ENCODE measurements around the gene TLX2. TPM values are rescaled to one million over a fixed set of nuclear protein-coding genes. Genes with fewer than 3 reads are reported as not detected.

Gene TLX2
- total RNA-seq, 1 donor from 2014 or later: not detected

- no peak for ATAC-seq
- intact Hi-C loops (cut with DNase I): loop anchor here (2.0 kb wide), 3 partner anchors 21 to 45 kb away; partner anchors contain the start of genes CCDC142, PCGF1 and TTC31
- no peak for DNase-seq (ENCODE audit: missing footprints)
Measured at GRCh38 chr2:74527741-74528140, 13.5 kb downstream of the TLX2 start.

DNA sequence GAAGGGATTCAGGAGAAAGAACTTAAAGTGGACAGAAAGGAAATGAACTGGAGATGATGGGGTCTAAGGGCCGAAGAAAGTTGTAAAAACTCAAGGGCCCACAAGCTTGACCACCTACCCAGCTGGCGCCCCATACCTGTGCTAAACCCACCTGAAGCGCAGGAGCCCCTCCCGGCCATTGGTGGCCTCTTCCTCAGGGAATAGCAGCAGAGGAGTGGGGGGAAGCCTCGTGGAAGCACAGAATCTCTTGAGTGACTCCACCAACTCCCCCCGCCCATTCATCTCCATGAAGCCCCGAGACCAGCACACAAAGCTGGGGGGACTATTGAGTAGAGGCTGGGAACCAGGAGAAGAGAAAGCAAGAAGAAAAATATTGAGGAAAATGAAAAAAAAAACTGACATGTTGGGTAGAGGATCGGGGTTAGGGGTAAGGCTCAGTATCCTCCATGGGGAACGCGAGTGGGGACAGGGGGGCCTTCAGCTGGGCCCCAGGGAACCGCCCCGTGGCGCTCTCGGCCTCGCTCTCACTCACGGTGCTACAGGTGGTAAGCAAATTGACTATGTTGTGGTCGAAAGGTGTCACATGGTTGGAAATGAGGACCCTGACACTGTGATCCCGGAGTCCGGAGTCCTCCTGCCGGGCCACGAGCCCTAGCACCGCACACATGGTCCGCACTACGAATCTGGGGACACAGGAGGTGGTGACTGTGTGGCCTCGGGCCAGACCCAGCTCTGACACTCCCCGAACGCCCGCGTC, 14.5 kb downstream of the TLX2 start:
- ATAC-seq (peak; percentile 1), DNase-seq (ENCODE audit: missing footprints) (no peak)
- intact Hi-C loops (cut with DNase I): loop anchor here (2.0 kb wide), 3 partner anchors 20 to 46 kb away; partner anchors contain the start of genes CCDC142, PCGF1 and TTC31

DNA sequence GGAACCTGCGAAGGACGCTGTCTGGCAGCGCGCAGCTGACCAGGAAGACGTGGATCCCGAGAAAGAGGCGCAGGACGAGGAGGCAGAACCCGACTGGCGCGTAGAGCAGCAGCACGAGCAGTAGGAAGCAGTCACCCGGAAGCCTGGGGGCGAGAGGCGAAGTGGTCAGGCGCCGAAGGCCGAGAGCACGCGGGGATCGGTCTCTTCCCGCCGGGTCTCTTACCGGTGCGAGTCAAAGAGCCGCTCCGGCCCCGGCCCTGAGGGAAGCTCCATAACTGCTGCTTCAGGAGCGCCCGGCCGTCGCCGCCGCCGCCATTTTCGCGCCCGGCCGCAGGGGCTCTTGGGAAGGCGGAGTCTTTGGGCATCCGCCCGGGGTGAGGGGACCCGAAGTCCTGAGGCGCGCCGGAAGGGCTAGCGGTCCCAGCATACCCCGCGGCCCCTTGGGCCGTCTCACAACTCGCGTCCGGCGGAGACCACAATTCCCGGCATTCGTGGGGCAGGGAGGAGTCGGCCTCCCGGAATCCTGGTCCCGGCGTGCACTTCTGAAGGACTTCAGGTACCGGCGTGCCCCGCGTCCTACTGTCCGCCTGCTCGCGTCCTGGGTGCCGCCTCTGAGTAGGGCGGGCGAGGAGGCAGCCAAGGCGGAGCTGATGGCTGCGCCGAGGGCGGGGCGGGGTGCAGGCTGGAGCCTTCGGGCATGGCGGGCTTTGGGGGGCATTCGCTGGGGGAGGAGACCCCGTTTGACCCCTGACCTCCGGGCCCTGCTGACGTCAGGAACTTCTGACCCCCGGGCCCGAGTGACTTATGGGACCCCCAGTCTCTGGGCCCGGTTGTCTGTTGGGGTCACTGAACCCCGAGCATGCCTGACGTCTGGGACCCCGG, 15.3 kb downstream of the TLX2 start, which contains the start of the genes AUP1 and HTRA2:
AUP1 (minus strand) TSS at position 350 of the 882 bp plus-strand sequence; CDS start at position 273, 77 bp downstream.
HTRA2 (plus strand) TSS at position 577 of the 882 bp plus-strand sequence; CDS start at position 651, 74 bp downstream.
- ATAC-seq: peak; percentile 97
- DNase-seq (ENCODE audit: missing footprints): peak; percentile 99
- intact Hi-C loops (cut with DNase I): loop anchor here (2.0 kb wide), 3 partner anchors 19 to 47 kb away; partner anchors contain the start of genes CCDC142, PCGF1 and TTC31

DNA sequence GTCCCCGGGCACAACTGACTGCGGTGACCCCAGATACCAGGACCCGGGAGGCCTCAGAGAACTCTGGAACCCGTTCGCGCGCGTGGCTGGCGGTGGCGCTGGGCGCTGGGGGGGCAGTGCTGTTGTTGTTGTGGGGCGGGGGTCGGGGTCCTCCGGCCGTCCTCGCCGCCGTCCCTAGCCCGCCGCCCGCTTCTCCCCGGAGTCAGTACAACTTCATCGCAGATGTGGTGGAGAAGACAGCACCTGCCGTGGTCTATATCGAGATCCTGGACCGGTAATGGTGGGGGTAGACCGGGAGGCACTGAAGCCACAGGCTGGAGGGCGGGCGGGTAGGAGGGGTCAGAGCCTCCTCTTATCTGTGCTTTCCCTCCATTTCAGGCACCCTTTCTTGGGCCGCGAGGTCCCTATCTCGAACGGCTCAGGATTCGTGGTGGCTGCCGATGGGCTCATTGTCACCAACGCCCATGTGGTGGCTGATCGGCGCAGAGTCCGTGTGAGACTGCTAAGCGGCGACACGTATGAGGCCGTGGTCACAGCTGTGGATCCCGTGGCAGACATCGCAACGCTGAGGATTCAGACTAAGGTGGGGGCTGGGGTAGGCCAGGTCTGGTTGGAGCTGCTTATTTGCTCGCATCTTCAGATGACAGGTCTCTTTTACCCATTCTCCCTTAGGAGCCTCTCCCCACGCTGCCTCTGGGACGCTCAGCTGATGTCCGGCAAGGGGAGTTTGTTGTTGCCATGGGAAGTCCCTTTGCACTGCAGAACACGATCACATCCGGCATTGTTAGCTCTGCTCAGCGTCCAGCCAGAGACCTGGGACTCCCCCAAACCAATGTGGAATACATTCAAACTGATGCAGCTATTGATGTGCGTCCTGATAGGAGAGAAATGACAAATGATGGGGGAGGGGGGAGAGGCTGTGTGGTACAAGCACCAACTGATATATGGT, 16.3 kb downstream of the TLX2 start:
- intact Hi-C loops (cut with DNase I): no loop called here

DNA sequence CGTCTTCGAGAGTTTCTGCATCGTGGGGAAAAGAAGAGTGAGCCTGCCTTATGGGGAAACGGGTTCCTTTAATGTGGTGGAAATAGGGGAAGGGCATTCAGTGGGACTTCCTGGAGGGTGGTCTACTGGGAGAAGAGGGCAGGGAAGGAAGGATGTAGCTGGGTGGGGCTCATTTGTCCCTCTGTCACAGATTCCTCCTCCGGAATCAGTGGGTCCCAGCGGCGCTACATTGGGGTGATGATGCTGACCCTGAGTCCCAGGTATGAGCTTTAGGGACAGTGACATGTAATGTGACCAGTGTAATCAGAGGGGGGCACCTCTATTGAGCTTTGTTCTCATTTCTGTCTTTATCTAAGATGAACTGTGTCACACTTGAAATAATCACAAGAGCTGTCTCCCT, 17.4 kb downstream of the TLX2 start:
- no peak for DNase-seq (ENCODE audit: missing footprints)
- ATAC-seq: no peak
- intact Hi-C loops (cut with DNase I): no loop called here

More for the DNA sequence above, 16.3 kb downstream of the TLX2 start:
- peak; percentile 75 for DNase-seq (ENCODE audit: missing footprints)
- peak; percentile 27 for ATAC-seq

DNA sequence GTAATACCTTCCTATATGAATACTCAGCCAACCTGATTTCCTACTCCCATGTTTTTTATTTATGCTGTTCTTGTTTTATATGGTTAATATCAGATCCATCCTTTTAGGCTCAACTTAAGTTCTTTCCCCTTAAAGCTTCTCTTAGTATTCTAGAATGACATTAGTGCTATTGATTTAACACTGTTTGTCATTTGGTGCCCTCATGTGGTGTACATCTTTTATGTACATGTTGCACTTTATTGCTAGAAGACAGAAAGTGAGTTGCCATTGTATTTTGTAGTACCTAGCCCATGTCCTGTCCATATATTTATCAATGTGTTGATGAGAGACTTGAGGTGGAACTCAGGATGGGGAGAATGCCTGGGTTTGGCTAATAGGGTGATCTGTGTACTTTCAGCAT, 18.0 kb downstream of the TLX2 start:
- DNase-seq (ENCODE audit: missing footprints) (no peak), ATAC-seq (no peak)
- intact Hi-C loops (cut with DNase I): no loop called here

- intact Hi-C loops (cut with DNase I): no loop called here
- ATAC-seq (no peak), DNase-seq (ENCODE audit: missing footprints) (no peak)
Measured at GRCh38 chr2:74533464-74533863, 19.2 kb downstream of the TLX2 start.

- DNase-seq (ENCODE audit: missing footprints): no peak
- intact Hi-C loops (cut with DNase I): no loop called here
- no peak for ATAC-seq
Measured at GRCh38 chr2:74534411-74534810, 20.2 kb downstream of the TLX2 start.

GRCh38 chr2:74535440-74535965, 21.3 kb downstream of the TLX2 start:
- ATAC-seq (no peak), DNase-seq (ENCODE audit: missing footprints) (no peak)
- intact Hi-C loops (cut with DNase I): no loop called here

DNA sequence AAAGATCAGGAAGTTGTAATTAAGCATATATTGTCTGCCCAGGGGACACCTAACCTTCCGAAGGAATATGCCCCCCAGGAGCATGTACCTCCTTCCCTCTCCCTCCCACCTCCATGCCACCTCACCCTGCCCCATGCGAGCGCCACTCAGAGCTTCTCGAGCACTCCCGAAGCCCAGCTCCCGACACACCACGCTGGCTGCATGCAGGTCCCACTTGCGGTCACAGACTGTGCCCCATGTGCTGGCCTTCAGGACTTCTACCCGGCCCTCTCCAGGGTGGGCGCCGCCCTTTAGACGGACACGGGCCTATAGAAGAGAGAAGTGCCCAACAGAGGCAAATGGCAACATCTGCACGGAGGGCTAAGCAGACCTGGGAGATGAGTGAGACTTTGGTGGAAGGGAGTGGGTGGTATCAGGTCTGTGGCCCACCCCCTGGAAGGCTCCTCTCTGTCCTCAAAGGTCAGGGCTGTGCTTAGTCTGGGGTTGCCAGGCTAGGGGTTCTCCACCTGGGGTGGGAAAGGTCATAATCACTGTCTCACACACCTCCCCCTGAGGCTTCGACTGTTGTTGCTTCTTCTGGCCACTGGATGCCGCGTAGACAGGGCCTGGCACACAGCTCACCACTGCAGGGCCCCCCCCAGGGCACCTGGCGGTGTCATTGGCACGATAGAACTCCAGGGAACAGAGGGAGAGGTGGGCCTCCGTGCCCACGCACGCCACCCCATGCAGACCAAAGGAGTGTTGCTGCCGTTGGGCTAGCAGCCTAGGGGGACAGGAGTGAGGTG, 22.1 kb downstream of the TLX2 start:
- intact Hi-C loops (cut with DNase I): no loop called here
- ATAC-seq (no peak), DNase-seq (ENCODE audit: missing footprints) (no peak)

DNA sequence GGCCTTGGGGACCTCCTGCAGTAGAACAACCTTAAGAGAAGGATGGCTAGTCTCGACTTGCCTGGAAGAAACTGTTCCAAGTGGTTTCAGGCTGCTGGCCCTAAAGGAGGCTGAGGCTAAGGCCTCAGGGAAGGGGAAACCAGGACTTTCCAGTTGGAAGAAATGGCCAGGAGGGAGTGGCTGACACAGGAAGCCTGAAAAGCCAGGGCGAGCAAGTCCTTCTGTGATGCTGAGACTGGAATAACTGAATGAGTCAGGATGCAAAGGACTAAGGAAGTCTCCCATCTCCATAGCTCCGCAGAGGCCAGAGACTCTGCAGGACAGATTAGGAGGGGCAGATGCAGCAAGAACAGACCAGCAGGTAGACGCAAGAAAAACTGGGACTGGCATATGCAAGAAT, 22.9 kb downstream of the TLX2 start:
- DNase-seq (ENCODE audit: missing footprints): no peak
- intact Hi-C loops (cut with DNase I): no loop called here
- no peak for ATAC-seq

DNA sequence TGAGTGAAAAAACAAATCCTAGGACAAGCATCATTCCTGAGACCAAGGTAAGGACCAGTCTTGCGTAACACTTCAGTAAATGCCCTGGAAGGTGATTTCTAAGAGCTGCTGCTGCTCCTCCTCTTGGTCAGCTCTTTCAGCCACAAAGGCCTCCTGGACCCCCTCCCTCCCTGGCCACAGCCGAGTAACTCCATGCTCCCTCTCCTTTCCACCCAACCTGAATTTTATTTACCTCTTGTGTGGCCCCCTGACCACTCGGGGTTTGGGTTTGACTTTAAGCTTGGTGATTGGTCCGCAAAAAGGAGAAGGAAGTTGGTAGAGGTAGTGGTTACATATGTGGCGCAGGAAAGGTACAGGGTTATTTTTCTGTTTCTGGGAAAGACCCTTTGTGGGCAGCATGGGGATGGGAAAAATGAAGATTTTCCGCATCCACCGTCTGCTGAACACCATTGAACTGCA, 24.7 kb downstream of the TLX2 start:
- DNase-seq (ENCODE audit: missing footprints) (no peak), ATAC-seq (no peak)
- intact Hi-C loops (cut with DNase I): no loop called here

DNA sequence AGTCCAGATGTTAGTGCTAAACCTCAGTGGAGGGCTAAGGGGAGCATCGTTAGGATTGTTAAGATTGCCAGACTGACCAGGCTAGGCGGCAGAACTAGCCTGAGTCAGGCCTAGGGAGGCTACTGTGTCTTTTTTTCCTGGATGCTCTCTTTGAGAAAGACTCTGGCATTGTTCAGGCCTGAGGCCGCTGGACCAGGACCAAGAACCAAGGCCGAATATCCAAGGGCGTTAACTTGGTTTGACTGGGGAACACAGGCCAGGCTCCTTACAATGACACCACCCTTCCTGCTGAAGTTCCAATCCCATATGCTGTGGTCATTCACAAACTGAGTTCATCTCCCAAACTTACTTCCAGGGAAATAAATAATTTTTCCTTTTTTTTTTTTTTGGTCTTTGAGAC, 26.0 kb downstream of the TLX2 start:
- DNase-seq (ENCODE audit: missing footprints) (no peak), ATAC-seq (peak; percentile 84)
- intact Hi-C loops (cut with DNase I): no loop called here

- ATAC-seq (no peak), DNase-seq (ENCODE audit: missing footprints) (no peak)
- intact Hi-C loops (cut with DNase I): no loop called here
Measured at GRCh38 chr2:74542978-74543377, 28.7 kb downstream of the TLX2 start.

- ATAC-seq (no peak), DNase-seq (ENCODE audit: missing footprints) (no peak)
- intact Hi-C loops (cut with DNase I): no loop called here
Measured at GRCh38 chr2:74544634-74545033, 30.4 kb downstream of the TLX2 start.

GRCh38 chr2:74546004-74546403, 31.8 kb downstream of the TLX2 start:
- DNase-seq (ENCODE audit: missing footprints): no peak
- intact Hi-C loops (cut with DNase I): no loop called here
- ATAC-seq: no peak

DNA sequence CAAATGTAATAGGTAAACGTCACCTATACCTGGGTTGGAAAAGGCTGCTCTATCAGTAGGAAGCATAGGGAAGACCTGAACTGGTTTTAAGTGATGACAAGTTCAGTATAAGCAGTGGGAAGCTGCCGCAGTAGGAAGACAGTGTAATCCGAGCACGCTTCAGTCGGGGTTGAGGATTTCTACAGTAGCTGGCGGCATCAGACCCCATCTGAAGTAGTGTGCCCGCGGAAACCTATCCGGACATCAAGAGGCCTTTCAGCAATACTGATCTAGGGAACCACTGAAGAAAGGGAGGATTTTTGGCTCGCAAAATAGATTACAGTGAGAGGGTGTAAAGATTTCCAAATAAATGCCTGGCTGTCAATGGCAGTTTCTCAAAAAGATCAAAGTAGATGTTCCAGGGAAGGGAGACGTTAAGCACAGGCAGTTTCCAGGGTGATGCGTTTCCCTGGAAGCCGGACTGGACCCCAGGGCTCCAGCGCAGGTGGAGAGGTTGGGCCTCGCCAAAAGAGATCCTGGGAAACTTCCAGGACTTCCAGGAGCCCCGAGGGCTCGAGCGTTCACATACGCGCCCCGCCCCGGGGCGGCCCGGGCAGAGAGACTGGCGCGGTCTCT, 34.1 kb downstream of the TLX2 start:
- DNase-seq (ENCODE audit: missing footprints) (no peak), ATAC-seq (peak; percentile 11)
- intact Hi-C loops (cut with DNase I): loop anchor here (2.0 kb wide), 1 partner anchor 20 kb away; the partner anchor contains the start of genes AUP1 and HTRA2

Data from Right ventricle myocardium inferior (tissue), 1 donor.